ENCODE measurements around the gene TBL1XR1.

- TF ChIP-seq CTCF (IDR thresholded peaks at IDR 0.05; ENCODE audit: insufficient read depth, low read length, poor library complexity, severe bottlenecking): no peak
- no peak for TF ChIP-seq EZH2phosphoT487 (conservative IDR thresholded peaks at IDR 0.05; ENCODE audit: low read length)
These were observed 89.6 kb downstream of the TBL1XR1 start for GRCh38 chr3:177107461-177108239.
